ENCODE data around the gene SSBP4. TPM values are rescaled to one million over a fixed set of nuclear protein-coding genes. Genes with fewer than 3 reads are reported as not detected.

SSBP4 gene
- total RNA-seq, 1 experiment from 2014 or later = 43.4 TPM

- no peaks in the 10 kb centered on the region for H3K27me3 ChIP-seq (replicated peaks)
- no peak for DNase-seq (ENCODE audit: low read depth in 1 of 2, low spot score in 2 of 2)
- H3K36me3 ChIP-seq = peaks cover 7% of the 10 kb centered on the region
- no peak overlapping the region for H3K4me3 ChIP-seq
- 0 out of 2 replicates have a peak, but pooled peaks cover 5% of the 10 kb centered on the region for H3K9me3 ChIP-seq (replicated peaks)
- H3K4me1 ChIP-seq (replicated peaks) = peaks cover 26% of the 10 kb centered on the region
- H3K27ac ChIP-seq = no peak overlapping the region
Observed at GRCh38 chr19:18388100-18388959, 30.9 kb upstream of the SSBP4 start.

DNA sequence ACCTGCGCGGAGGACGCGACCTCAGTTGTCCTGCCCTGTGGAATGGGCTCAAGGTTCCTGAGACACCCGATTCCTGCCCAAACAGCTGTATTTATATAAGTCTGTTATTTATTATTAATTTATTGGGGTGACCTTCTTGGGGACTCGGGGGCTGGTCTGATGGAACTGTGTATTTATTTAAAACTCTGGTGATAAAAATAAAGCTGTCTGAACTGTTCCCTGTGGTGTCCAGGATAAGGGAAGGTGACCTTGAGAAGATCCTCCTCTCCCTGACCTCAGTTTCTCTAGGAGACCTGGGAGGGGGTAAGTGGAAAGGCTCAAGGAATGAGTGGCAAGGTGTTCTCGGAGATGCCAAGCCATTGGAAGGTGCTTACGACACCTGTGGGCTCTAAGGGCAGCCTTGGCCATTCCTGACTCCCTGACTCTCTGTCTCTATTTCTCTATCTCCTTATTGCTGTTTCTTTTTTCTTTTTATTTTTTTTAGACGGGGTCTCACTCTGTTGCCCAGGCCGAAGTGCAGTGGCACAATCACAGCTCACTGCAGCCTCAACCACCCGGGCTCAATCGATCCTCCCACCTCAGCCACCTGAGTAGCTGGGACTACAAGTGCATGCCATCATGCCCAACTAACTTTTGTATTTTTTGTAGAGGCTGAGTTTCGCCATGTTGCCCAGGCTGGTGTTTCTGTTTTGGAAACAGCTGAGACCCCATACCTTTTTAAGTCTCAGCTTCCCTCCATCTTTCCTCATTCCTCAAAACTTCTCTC, 30.1 kb upstream of the SSBP4 start:
- peaks cover 26% of the 10 kb centered on the region for H3K4me1 ChIP-seq (replicated peaks)
- no peaks in the 10 kb centered on the region for H3K27me3 ChIP-seq (replicated peaks)
- no peak for DNase-seq (ENCODE audit: low read depth in 1 of 2, low spot score in 2 of 2)
- no peak overlapping the region for H3K27ac ChIP-seq
- no peak overlapping the region for H3K4me3 ChIP-seq
- H3K36me3 ChIP-seq = peaks cover 7% of the 10 kb centered on the region
- 0 out of 2 replicates have a peak, but pooled peaks cover 5% of the 10 kb centered on the region for H3K9me3 ChIP-seq (replicated peaks)

- H3K4me1 ChIP-seq (replicated peaks) = peaks cover 26% of the 10 kb centered on the region
- no peak overlapping the region for H3K4me3 ChIP-seq
- H3K9me3 ChIP-seq (replicated peaks) = 0 out of 2 replicates have a peak, but pooled peaks cover 5% of the 10 kb centered on the region
- DNase-seq (ENCODE audit: low read depth in 1 of 2, low spot score in 2 of 2) = no peak
- H3K36me3 ChIP-seq = peaks cover 7% of the 10 kb centered on the region
- no peaks in the 10 kb centered on the region for H3K27me3 ChIP-seq (replicated peaks)
- H3K27ac ChIP-seq = no peak overlapping the region
Observed at GRCh38 chr19:18389726-18390064, 29.5 kb upstream of the SSBP4 start.

DNA sequence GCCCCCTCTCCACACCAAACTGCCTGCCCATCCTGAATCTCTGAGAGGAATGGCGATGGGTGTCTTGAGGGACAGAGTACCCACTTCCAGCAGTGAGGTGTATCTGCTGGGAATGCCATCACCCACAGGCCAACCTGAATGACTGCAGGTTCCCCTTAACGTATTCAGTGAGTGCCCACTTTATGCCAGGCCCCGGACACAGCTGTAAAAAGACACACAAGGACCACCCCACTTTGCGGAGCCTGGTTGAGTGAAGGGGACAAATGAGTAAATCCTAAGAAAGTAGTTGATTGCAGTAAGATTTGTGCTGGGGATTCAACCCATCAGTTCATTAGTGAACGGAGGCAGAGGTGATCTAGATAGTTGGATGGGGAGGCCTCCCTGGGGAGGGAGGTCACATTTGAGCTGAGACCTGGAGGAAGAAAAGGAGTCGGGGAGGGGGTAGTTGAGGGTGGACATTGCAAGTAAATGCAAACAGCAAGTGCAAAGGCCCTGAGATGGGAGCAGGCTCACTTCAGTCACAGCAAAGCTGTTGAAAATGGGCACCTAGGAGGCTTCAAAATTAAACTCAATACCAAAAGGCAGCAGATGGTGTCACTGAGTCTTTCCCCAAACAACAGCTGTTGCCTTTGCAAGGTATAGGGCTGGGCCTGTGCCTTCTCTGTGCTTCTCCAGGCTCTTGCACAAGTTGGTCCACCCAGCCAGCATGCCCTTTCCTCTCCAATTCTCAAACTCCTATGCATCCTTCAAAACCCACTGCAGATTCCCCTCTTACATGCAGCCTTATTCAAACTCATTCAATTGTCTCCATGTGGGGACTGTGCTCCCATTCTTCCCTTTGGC, 28.9 kb upstream of the SSBP4 start:
- Histone ChIP-seq H3K4me3 (no peak overlapping the region), H3K27me3 (replicated peaks) (no peaks in the 10 kb centered on the region), H3K27ac (no peak overlapping the region), H3K36me3 (peaks cover 7% of the 10 kb centered on the region), H3K4me1 (replicated peaks) (peaks cover 25% of the 10 kb centered on the region), H3K9me3 (replicated peaks) (0 out of 2 replicates have a peak, but pooled peaks cover 5% of the 10 kb centered on the region)
- DNase-seq (ENCODE audit: low read depth in 1 of 2, low spot score in 2 of 2) = no peak

DNA sequence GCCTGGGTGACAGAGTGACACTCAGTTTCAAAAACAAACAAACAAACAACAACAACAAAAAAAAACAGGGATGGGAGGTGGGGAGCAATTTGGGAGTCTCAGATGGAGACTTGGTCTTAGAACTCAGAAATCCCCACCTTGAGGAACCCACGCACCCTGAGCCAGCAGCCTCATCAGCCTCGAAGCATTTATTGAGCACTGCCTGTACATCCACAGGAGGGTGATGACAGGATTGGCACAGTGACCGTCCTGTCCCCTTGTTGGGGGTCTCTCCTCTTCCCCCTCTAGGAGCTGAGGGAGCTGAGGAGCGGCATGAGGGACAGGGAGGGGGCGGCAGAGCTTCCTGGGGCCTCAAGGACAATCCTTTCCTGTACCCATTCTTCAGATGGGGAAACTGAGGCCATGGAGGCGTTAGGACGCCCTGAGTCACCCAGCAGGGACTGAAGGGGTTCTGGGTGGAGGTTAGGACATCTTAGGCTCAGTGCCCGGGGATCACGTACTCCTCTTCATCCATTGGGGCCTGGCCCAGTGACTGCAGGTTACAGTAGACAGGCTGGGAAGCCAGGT, 27.6 kb upstream of the SSBP4 start:
- H3K27me3 ChIP-seq (replicated peaks) = no peaks in the 10 kb centered on the region
- 0 out of 2 replicates have a peak, but pooled peaks cover 5% of the 10 kb centered on the region for H3K9me3 ChIP-seq (replicated peaks)
- no peak overlapping the region for H3K4me3 ChIP-seq
- no peak overlapping the region for H3K27ac ChIP-seq
- no peak for DNase-seq (ENCODE audit: low read depth in 1 of 2, low spot score in 2 of 2)
- peaks cover 7% of the 10 kb centered on the region for H3K36me3 ChIP-seq
- H3K4me1 ChIP-seq (replicated peaks) = peaks cover 12% of the 10 kb centered on the region

DNA sequence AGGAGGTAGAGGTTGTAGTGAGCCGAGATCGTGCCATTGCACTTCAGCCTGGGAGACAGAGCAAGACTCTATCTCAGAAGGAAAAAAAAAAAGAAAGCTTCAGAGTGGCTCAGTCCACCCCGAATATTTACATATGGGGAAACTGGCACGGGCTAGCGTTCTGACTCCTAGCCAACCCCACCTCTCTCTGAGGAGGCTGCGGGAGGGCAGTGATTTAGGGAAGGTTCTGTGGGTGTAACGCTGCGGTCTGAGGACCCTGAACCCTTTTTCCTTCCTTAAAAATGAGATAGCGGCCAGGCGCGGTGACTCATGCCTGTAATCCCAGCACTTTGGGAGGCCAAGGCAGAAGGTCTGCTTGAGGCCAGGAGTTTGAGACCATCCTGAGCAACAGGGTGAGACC, 26.8 kb upstream of the SSBP4 start:
- no peak overlapping the region for H3K4me3 ChIP-seq
- peaks cover 17% of the 10 kb centered on the region for H3K4me1 ChIP-seq (replicated peaks)
- DNase-seq (ENCODE audit: low read depth in 1 of 2, low spot score in 2 of 2) = no peak
- no peaks in the 10 kb centered on the region for H3K27me3 ChIP-seq (replicated peaks)
- H3K27ac ChIP-seq = no peak overlapping the region
- H3K9me3 ChIP-seq (replicated peaks) = 0 out of 2 replicates have a peak, but pooled peaks cover 5% of the 10 kb centered on the region
- peaks cover 7% of the 10 kb centered on the region for H3K36me3 ChIP-seq

- no peak overlapping the region for H3K4me3 ChIP-seq
- DNase-seq (ENCODE audit: low read depth in 1 of 2, low spot score in 2 of 2) = no peak
- H3K36me3 ChIP-seq = peaks cover 7% of the 10 kb centered on the region
- H3K9me3 ChIP-seq (replicated peaks) = 0 out of 2 replicates have a peak, but pooled peaks cover 5% of the 10 kb centered on the region
- H3K27me3 ChIP-seq (replicated peaks) = no peaks in the 10 kb centered on the region
- peaks cover 16% of the 10 kb centered on the region for H3K4me1 ChIP-seq (replicated peaks)
- H3K27ac ChIP-seq = no peak overlapping the region
Observed at GRCh38 chr19:18392926-18393325, 26.3 kb upstream of the SSBP4 start.

DNA sequence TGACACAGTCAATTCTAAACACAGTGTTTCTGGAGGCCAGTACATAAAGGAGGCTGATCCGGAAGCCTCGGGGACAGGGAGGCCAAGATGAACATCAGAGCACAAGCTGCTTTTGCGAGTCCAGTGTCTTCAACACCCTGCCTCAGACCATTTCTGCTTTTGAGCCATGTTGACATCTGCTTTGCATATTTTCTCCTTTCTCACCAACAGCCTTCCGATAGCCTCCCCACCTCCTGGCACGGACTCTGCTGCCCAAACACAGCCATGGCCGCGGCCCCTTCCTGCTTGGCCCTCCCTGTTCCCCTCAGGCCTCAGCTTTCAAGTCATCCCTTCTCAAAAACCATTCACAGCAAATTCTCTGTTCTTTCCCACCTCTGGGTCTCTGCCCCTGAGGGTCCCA, 25.4 kb upstream of the SSBP4 start:
- H3K4me1 ChIP-seq (replicated peaks) = peaks cover 14% of the 10 kb centered on the region
- no peak overlapping the region for H3K27ac ChIP-seq
- H3K36me3 ChIP-seq = peaks cover under 1% of the 10 kb centered on the region
- no peaks in the 10 kb centered on the region for H3K9me3 ChIP-seq (replicated peaks)
- H3K4me3 ChIP-seq = no peak overlapping the region
- no peaks in the 10 kb centered on the region for H3K27me3 ChIP-seq (replicated peaks)
- no peak for DNase-seq (ENCODE audit: low read depth in 1 of 2, low spot score in 2 of 2)

DNA sequence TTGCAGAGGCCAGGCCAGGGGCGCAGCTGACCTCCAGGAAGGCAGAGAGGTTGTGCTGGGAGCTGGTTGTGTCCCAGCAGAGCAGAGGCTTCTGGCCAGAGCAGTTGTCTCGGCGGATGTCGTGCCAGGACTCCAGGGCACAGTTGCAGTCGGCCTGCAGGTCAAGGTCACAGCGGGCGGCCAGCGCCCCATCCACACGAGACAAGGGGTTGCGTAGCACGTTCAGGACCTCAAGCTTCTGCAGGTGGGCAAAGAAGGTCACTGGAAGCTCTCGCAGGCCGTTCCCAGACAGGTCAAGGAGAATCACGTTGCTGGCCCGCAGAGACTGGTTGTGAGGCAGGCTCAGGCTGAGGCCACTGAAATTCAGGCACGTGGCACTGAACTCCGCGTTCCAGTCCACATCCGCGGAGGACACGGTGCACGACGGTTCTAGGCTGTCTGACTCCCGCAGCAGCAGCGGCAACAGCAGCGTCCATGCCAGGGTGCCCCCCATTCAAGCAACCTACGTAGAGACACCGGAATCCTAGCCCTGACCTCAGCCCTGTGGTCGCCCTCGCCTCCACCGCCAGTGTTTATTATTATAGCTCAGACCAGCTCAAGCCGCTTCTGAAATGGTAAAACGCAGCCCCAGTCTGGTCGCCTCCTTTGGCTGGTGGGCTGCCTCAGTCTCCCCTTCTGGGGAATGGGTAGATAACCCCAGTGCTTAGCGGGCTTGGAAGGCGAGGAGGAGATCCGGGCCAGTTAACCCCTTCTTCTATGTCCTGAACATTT, 22.5 kb upstream of the SSBP4 start:
- DNase-seq (ENCODE audit: low read depth in 1 of 2, low spot score in 2 of 2) = no peak
- Histone ChIP-seq H3K4me3 (no peak overlapping the region), H3K27ac (no peak overlapping the region), H3K27me3 (replicated peaks) (no peaks in the 10 kb centered on the region), H3K36me3 (no peaks in the 10 kb centered on the region), H3K9me3 (replicated peaks) (no peaks in the 10 kb centered on the region), H3K4me1 (replicated peaks) (peaks cover 30% of the 10 kb centered on the region)

DNA sequence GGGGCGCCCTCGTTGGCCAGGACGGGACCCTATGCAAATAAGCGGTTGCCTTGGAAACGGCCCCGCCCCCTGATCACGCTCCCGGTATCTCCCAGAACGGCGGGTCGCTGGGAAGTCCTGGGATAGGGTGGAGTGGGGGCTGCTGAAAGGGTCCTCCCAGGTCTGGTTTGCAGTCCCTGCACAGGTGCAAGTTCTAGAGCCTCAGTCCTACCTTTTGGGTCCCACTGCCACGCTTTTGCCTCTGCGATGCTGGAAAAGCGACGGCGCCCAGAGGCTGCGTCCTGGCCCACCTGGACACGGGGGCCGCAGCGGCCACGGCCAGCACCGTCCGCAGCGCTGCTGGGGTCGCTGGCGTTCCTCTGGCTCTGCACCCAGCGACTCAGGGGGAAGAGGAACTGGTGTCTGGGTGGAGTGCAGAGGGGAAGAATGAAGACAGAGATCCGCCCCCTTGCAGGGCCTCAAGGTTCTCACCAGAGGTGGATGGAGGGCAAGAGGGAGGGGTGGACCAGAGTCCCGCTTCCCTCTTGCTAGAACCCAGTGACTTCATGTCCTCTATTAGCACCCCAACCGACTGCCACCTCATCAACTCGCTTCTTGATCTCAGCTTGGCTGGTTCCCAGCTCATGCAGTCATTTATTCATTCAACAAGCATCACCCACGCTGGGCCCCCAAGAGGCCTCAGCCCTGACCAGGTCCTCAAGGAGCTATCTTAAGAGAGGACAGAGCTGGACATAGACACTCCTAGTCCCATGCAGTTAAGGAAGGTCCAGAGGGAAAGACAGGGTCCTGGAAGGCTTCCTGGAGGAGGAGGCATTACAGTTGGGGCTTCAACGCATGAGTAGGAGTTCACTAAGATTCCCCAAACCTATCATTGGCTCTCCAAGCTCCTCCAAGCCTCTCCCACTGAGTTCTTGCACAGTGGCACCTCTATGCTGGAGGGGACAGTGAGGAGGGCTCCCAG, 21.7 kb upstream of the SSBP4 start, which contains the start of gene LRRC25:
TSS of gene LRRC25 (minus strand) at position 381 of the 961 bp plus-strand sequence. CDS start 659 bp downstream, outside the sequence.
- no peak for DNase-seq (ENCODE audit: low read depth in 1 of 2, low spot score in 2 of 2)
- no peak within 1 kb of the TSS for H3K27ac ChIP-seq
- no peaks in the 10 kb centered on the region for H3K27me3 ChIP-seq (replicated peaks)

DNA sequence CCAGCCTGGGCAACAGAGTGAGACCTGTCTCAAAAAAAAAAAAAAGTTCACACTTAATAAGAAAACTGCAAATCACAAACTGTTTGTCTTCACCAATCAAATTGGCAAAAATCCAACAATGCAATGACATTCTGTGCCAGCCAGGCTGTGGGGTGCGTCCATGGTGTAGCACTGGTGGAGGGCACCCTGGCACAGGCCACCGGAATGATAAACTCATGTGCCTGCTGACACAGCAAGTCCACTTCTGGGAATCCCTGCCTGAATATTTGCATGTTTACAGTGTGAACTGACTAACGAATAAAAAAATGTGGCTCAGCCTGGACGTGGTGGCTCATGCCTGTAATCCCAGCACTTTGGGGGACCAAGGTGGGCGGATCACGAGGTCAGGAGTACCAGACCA, 20.2 kb upstream of the SSBP4 start:
- H3K27ac ChIP-seq = no peak overlapping the region
- H3K27me3 ChIP-seq (replicated peaks) = no peaks in the 10 kb centered on the region
- no peaks in the 10 kb centered on the region for H3K9me3 ChIP-seq (replicated peaks)
- peak; percentile 60 to 75 for DNase-seq (ENCODE audit: low read depth in 1 of 2, low spot score in 2 of 2)
- H3K4me3 ChIP-seq = no peak overlapping the region
- peaks cover 30% of the 10 kb centered on the region for H3K4me1 ChIP-seq (replicated peaks)
- H3K36me3 ChIP-seq = no peaks in the 10 kb centered on the region

More for the DNA sequence above, 21.7 kb upstream of the SSBP4 start, which contains the start of gene LRRC25:
- no peaks in the 10 kb centered on the region for H3K36me3 ChIP-seq
- H3K4me1 ChIP-seq (replicated peaks) = peaks cover 30% of the 10 kb centered on the region
- no peak within 1 kb of the TSS for H3K4me3 ChIP-seq
- H3K9me3 ChIP-seq (replicated peaks) = no peaks in the 10 kb centered on the region

Data from SJSA1 (cell line).